Stimulated activated CD8-positive, alpha-beta memory T cell treated with anti-CD3 and anti-CD28 coated beads, Interleukin-7, amount 100 ng/mL, for 4 hours (primary cell): ENCODE data around the gene KAZN.
"Not testable (repeated sequence)": the region's sequence is repeated elsewhere in the genome, so short reads cannot be mapped to it uniquely, and the experiment has no call there.

Experiments used
- DNase-seq, 2 donors: peaks; one replicate each; pipeline ENCODE4 v3.0.0-alpha.2; 2020; ENCODE audit warnings: low read depth in 2 of 2

Gene KAZN

DNA sequence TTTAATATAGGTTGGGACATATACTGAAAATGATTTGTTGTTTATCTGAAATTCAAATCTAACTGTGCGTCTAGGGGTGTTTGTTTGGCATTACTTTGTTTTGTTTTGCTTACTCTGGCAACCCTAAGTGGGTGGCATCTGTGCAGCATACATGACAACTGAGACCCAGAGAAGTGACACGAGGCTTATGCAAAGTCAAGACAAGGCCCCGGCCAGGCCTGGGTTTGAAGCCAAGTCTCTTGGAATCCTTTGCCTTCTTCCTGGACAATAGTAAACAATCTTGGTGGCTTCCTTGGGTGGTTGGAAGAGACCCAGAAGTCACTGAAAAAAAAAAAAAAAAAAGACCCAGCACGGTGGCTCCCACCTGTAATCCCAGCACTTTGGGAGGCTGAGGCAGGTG lies 357.5 kb downstream of the KAZN start:
- no peak for DNase-seq

DNA sequence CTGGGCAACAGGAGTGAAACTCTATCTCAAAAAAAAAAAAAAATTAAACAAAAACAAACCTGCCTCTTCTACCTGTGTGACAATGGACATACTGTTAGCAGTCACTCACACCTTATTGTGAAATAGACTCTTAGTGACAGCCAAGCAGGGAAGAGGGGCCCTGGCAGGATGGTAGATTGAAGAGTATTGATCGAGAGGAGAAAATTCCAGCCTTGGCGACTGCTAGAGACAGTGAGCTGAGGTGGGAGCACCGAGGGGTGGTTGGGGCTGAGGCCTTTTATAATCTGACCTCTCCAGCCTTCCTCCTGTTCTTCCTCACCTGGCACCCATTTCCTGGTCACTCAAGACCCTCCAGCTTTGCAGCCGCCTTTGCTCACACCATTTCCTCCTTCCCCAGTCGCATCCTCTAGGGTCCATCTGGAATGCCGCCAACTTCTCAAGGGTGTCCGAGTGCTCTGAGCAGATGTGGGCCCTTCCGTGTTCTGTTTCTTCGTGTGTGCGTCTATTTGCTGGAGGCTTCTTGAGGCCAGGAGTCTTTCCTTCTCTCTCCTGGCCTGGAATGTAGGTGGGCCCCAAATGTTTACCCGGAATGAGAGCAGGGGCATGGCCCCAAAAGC lies 358.2 kb downstream of the KAZN start:
- no peak for DNase-seq

DNA sequence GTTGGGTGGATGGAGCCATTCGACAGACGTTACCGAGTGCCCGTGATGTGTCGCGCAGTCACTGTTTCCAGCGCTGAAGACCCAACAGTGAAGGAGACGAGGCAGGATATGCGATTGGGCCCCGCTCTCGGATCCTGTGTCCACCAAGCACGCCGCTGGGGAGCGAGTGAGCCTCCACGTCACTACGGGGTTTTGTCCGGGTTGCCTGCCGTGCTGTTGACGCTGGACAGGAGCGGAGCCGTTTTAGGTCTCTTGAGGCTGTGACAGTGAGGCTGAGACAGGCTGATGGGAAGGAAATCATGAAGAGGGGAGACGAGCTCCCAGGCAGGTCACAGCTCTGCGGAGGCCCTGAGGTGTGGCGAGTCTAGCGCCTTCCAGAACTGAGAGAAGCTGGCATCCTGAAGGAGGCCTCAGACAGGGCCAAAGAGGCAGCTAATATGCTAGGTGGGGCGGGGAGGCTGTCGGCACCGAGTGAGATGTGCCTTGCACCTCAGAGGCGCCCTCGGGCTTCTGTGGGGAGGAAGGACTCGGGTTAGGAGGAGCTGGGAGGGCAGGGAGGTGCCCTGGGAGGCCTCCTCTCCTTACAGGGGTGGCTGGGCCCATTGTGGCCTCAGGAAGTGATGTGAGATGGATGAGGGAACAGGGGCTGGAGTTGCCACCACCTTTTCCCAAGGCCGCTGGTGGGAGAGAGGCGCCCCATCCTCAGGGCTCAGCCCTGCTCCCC lies 359.1 kb downstream of the KAZN start:
- DNase-seq: no peak

- DNase-seq: no peak
These were observed 360.0 kb downstream of the KAZN start for GRCh38 chr1:14958249-14959058.

GRCh38 chr1:14959059-14959694 lies 360.7 kb downstream of the KAZN start:
- DNase-seq: no peak

- no peak for DNase-seq
These were observed 363.3 kb downstream of the KAZN start for GRCh38 chr1:14961661-14962267.

DNA sequence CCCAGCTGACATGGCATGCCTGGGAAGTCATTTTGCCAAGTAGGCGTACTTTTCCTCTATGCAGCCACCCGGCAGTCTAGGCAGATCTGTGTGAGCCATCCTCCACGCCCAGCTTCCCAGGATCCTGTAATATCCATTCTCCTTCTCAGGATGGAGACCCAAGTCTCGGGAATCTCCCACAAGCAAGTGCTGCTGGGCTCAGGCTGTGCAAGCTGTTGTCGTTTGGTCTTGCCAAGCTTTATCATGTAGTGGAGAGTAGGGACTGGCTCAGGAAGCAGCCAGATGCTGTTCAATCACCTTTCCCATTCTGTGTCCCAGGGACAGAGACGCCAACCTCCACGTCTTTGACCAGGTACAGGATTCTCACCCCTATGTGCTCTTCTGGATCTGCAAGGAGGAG lies 363.9 kb downstream of the KAZN start:
- DNase-seq: no peak

- DNase-seq: not testable (repeated sequence)
These were observed 365.6 kb downstream of the KAZN start for GRCh38 chr1:14963791-14964710.

DNA sequence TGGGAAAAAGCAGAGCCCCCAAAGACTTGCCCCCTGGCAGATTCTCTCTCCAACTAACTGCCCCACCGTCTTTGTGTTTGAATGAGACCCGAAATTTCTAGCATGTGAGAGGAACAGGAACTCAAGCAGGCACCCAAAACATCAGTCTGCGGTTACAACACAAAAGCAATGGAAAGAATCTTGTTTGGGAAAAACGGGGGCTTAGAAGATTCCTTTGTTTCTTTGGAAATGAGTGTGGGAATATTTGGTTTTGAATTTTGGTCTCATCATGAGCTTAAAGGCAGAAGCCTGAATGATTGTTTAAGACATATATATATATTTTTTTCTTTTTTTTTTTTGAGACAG lies 366.2 kb downstream of the KAZN start:
- DNase-seq: no peak

GRCh38 chr1:14968251-14968851 lies 369.9 kb downstream of the KAZN start:
- DNase-seq: no peak

GRCh38 chr1:14969006-14969405 lies 370.5 kb downstream of the KAZN start:
- peak in 1 of 2 donors; percentile 23 for DNase-seq

DNA sequence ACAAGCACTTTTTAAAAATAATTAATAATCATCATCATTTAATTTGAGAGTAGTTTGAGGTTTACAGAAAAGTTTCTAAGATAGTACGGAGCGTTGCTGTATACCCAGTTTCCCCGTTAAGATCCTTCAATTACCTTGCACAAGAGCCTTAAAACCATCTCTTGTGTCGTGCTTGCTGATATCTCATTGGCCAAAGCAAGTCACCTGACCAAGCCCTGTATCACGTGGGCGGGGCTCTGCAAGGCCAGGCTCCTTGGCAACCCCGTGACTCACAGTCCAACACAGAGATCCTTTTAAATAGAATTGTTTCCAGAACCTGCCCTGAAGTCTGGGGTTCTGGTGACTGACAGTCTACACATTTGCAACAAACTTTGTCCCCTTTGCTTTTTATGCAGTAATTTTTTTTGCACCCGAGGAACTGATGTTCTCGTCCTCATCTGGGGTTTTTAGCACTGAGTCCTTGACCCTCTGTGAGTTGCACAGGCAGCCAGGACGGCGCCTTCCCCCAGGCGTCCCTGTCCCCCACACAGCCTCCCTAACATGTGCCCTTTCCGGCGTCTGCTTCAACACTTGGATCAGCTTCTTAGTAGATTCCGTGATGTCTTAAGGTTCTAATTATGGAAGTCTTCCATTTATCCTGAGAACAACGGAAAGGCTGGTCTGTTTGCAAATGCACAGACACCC lies 371.8 kb downstream of the KAZN start:
- no peak for DNase-seq

DNA sequence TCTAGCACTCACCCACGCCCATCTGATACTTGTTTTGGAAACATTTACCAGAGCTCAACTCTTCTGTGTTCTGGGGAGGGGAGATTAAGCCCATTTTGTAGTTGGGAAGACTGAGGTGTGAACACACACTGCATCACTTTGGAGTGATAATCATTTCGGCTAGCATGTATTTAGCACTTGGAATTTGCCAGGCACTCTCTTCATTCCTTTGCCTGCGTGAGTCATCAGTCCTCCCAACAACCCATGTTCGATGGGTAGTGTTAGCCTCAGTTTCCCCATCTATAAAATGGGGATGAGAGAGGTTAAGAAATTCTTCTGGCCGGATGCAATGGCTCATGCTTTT lies 372.3 kb downstream of the KAZN start:
- no peak for DNase-seq

- no peak for DNase-seq
These were observed 372.7 kb downstream of the KAZN start for GRCh38 chr1:14971221-14971620.

DNA sequence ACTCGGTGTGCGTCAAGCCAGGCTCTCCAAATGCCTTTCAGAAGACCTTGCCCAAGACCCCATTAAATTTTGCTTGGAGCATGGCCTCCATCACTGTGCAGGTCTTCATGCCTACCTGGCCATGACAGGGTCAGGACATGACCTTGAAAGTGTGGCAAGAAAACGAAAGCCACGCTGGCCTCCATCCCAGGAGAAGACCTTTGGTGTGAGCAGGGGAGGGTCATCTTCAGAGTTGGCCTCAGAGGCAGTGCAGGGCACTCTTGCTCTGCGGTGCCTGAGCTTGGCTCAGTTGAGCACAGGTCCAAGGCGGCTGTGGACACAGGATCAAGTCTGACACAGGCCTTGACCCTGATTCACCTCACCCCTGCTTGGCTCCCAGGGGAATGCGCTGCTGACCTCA lies 373.6 kb downstream of the KAZN start:
- DNase-seq: no peak

GRCh38 chr1:14973773-14974172 lies 375.3 kb downstream of the KAZN start:
- DNase-seq: no peak

GRCh38 chr1:14974361-14974760 lies 375.9 kb downstream of the KAZN start:
- DNase-seq: no peak

DNA sequence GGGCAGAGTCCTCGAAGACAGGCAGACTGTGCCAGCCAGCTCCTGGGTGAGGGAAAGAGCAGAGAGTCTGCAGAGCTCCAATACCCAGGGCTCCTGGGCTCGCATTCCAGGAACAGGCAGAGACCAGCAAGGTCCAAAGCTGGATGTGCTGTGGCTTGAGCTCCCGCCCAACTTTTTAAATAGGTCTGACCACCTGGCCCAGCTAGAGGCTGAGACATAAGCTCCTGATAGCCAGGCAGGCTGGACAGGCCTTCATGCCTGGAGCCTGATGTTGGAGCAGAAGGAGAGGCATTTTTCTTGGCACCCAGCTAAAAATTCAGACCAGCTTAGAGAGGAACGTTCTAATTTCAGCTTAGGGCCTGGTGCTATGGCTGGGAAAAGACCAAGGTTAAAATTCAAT lies 376.6 kb downstream of the KAZN start:
- no peak for DNase-seq

GRCh38 chr1:14976256-14976655 lies 377.8 kb downstream of the KAZN start:
- no peak for DNase-seq

DNA sequence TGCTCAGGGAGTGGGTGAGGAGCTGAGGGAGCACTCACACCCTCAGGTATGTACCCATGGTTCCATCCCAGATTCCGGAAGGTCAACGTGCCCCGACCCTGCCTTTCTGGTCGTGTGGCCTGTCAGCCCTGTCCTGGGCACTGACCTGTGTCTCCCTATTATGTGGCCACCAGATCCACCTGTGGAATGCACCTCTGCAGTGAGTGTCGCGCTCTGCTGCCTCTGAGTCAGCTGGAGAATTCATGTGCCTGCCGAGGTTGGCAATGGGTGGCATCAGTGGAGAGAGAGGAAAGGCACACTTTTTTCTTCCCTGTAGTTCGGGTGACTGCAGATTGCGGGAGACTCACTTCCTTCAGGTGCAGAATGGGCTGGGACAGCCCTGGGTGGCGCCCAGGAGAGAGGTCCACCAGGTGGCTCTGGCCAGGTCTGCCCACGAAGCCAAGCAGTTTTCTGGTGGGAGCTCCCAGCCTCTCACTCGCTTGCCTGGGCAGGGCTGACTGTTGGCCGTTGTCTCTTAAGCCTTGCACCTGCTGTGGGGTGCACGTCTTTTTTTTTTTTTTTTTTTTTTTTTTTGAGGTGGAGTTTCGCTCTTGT lies 378.9 kb downstream of the KAZN start:
- no peak for DNase-seq
